Type B pancreatic cell (in vitro differentiated cells): ENCODE data around the gene ALAD. TPM values are rescaled to one million over a fixed set of nuclear protein-coding genes. Genes with fewer than 3 reads are reported as not detected.
A peak's percentile ranks its signal among the peaks of the same experiment; 100 is the strongest.

Source experiments
- DNase-seq: peaks from one replicate; pipeline ENCODE4 v3.0.0; 2021; ENCODE audit warnings: mixed read lengths; ENCODE audit not compliant: unreplicated experiment; ENCODE audit errors: extremely low spot score
- H3K27ac Mint-ChIP-seq: 2 replicates; pipeline ENCODE4 v1.8.0; 2021; ENCODE audit warnings: mild to moderate bottlenecking, mixed read lengths
- H3K27me3 Mint-ChIP-seq: 2 replicates; pipeline ENCODE4 v1.8.0; 2021; ENCODE audit warnings: mixed read lengths
- H3K36me3 Mint-ChIP-seq: 2 replicates; pipeline ENCODE4 v1.8.0; 2021; ENCODE audit warnings: mixed read lengths
- H3K4me1 Mint-ChIP-seq: one replicate; pipeline ENCODE4 v1.8.0; 2021; ENCODE audit warnings: mixed read lengths; ENCODE audit not compliant: unreplicated experiment
- H3K4me3 Mint-ChIP-seq: 2 replicates; pipeline ENCODE4 v1.8.0; 2021; ENCODE audit warnings: mild to moderate bottlenecking, mixed read lengths
- H3K9me3 Mint-ChIP-seq: 2 replicates; pipeline ENCODE4 v1.8.0; 2021; ENCODE audit warnings: mixed read lengths
- total RNA-seq: library from RNA; stranded (reverse); gene quantifications from 2 replicates; pipeline ENCODE4 v1.2.1, GENCODE V29; 2021; ENCODE audit warnings: low replicate concordance
- TF ChIP-seq, protein P1 (sequence below): fragments of 200-600 bp; sonication (generic); conservative IDR thresholded peaks from 2 replicates; pipeline ENCODE4 v1.5.0; 2021; ENCODE audit warnings: antibody characterized with exemption, mild to moderate bottlenecking

ALAD gene
- total RNA-seq, 1 donor from 2014 or later: 41.4 TPM

GRCh38 chr9:113349066-113349444 lies 52.0 kb downstream of the ALAD start:
- TF ChIP-seq, protein P1, sequence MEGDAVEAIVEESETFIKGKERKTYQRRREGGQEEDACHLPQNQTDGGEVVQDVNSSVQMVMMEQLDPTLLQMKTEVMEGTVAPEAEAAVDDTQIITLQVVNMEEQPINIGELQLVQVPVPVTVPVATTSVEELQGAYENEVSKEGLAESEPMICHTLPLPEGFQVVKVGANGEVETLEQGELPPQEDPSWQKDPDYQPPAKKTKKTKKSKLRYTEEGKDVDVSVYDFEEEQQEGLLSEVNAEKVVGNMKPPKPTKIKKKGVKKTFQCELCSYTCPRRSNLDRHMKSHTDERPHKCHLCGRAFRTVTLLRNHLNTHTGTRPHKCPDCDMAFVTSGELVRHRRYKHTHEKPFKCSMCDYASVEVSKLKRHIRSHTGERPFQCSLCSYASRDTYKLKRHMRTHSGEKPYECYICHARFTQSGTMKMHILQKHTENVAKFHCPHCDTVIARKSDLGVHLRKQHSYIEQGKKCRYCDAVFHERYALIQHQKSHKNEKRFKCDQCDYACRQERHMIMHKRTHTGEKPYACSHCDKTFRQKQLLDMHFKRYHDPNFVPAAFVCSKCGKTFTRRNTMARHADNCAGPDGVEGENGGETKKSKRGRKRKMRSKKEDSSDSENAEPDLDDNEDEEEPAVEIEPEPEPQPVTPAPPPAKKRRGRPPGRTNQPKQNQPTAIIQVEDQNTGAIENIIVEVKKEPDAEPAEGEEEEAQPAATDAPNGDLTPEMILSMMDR: no peak

DNA sequence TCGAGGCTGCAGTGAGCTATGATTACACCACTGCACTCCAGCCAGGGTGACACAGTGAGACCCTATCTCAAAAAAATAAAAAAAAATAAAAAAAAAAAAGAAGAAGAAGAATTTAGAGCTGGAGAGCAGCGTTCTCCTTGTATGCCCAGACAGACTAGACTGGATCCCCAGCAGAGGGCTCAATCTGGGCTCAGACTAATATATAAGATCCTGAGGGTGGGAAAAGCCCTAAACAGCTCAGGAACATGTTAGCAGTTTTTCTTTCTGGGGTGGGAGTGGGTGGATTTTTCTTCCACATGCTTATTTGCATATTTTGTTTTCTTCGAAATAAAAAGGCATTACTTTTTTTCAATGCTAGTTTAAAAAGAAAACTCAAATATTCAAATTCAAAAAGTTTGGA lies 52.6 kb downstream of the ALAD start:
- peaks cover 60% of the 10 kb centered on the region for H3K27me3 Mint-ChIP-seq
- DNase-seq: no peak
- H3K27ac Mint-ChIP-seq: no peak overlapping the region
- peaks cover 5% of the 10 kb centered on the region for H3K36me3 Mint-ChIP-seq
- no peaks in the 10 kb centered on the region for H3K9me3 Mint-ChIP-seq
- TF ChIP-seq, protein P1: no peak
- peaks cover 6% of the 10 kb centered on the region for H3K4me1 Mint-ChIP-seq
- H3K4me3 Mint-ChIP-seq: peak overlapping the region; percentile 68

More at GRCh38 chr9:113349066-113349444, 52.0 kb downstream of the ALAD start:
- peak overlapping the region; percentile 72 for H3K27ac Mint-ChIP-seq
- peaks cover 5% of the 10 kb centered on the region for H3K36me3 Mint-ChIP-seq
- H3K4me1 Mint-ChIP-seq: no peaks in the 10 kb centered on the region
- DNase-seq: no peak
- H3K27me3 Mint-ChIP-seq: peaks cover 64% of the 10 kb centered on the region
- H3K4me3 Mint-ChIP-seq: peak overlapping the region; percentile 84
- no peaks in the 10 kb centered on the region for H3K9me3 Mint-ChIP-seq

DNA sequence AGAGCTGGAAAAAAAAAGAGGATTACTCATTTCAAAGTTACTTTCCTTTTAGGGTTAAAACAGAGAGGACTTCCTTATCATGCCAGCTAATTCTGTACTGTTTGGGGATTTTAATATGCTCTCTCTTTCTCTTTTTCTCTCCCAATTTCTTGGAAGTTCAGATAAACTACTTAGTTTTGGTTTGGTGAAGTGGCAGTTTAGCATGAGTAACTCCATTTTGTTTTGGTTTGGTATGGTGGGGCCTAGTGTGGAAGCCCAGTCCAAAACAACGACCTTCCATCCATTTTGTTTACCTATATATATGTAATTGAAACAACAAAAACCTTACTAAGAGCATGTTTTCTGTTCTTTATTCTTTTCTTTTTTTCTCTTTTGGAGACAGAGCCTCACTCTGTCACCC lies 55.4 kb downstream of the ALAD start:
- no peak for DNase-seq
- peaks cover 18% of the 10 kb centered on the region for H3K4me1 Mint-ChIP-seq
- H3K4me3 Mint-ChIP-seq: no peak overlapping the region
- no peak overlapping the region for H3K27ac Mint-ChIP-seq
- peaks cover 38% of the 10 kb centered on the region for H3K27me3 Mint-ChIP-seq
- TF ChIP-seq, protein P1: no peak
- no peaks in the 10 kb centered on the region for H3K36me3 Mint-ChIP-seq
- no peaks in the 10 kb centered on the region for H3K9me3 Mint-ChIP-seq

GRCh38 chr9:113345190-113345589 lies 55.9 kb downstream of the ALAD start:
- DNase-seq: no peak
- Mint-ChIP-seq H3K9me3 (no peaks in the 10 kb centered on the region), H3K4me1 (peaks cover 22% of the 10 kb centered on the region), H3K36me3 (no peaks in the 10 kb centered on the region), H3K27me3 (peaks cover 33% of the 10 kb centered on the region), H3K4me3 (no peak overlapping the region), H3K27ac (peak overlapping the region; percentile 22)
- TF ChIP-seq, protein P1: no peak

DNA sequence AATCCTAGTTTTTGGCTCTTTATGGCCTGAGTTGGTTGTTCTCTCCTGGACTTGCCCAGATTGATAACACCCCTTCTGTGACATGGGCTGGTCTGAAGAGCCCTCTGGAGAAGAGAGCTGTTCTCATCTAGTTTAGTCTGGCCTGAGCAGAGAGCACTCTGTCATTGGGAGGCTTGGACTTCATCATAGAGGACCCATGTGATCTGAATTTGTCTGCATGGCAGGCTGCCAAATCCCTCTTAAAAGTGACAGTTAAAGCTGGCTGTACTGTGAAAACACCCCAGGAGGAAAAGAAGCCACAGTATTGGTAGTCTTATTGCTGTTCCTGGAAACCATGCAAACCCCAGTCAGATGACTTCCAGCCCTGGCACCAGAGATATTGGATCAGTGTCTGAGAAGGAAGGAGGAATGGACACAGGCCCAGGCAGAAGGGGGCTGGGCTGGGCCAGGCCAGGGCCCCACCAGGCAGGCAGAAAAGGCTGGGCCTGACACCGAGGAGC lies 57.3 kb downstream of the ALAD start:
- Mint-ChIP-seq H3K27me3 (peaks cover 23% of the 10 kb centered on the region), H3K36me3 (no peaks in the 10 kb centered on the region), H3K9me3 (no peaks in the 10 kb centered on the region), H3K4me3 (peak overlapping the region; percentile 70), H3K4me1 (peaks cover 30% of the 10 kb centered on the region), H3K27ac (peak overlapping the region; percentile 91)
- DNase-seq: no peak
- TF ChIP-seq, protein P1: no peak
